Measurements from ENCODE around the gene SMR3A.

Gene SMR3A

GRCh38 chr4:70399319-70399718, 38.8 kb downstream of the SMR3A start (continued):
- TF ChIP-seq PRDM2 (tag by site-specific recombination; IDR thresholded peaks at IDR 0.05; ENCODE audit: borderline replicate concordance): no peak

GRCh38 chr4:70402762-70403161, 42.2 kb downstream of the SMR3A start:
- Histone ChIP-seq H3K4me1 (ENCODE audit: control insufficient read depth, insufficient read depth, low read length) (no peaks in the 10 kb centered on the region), H3K27ac (ENCODE audit: extremely low read depth, low read depth, low read length) (no peak overlapping the region), H3K4me3 (ENCODE audit: low read depth, low read length) (no peak overlapping the region), H3K9me3 (ENCODE audit: control insufficient read depth, insufficient read depth, low read depth, low read length) (no peaks in the 10 kb centered on the region), H3K36me3 (ENCODE audit: control insufficient read depth in 2 of 2, insufficient read depth in 1 of 2, low read length in 2 of 2) (no peaks in the 10 kb centered on the region)
- CTCF ChIA-PET: no interaction called here
- TF ChIP-seq MEIS1 (CRISPR knock-in tag; IDR thresholded peaks at IDR 0.05; ENCODE audit: borderline replicate concordance) (no peak), CTCF (tag by site-specific recombination; IDR thresholded peaks at IDR 0.05) (no peak), ZBTB21 (tag by site-specific recombination; IDR thresholded peaks at IDR 0.05) (no peak), KLF1 (tag by site-specific recombination; IDR thresholded peaks at IDR 0.05) (no peak), ZNF366 (tag by site-specific recombination; conservative IDR thresholded peaks at IDR 0.05) (no peak), ZNF174 (tag by site-specific recombination; IDR thresholded peaks at IDR 0.05) (no peak), BCL11A (tag by site-specific recombination; IDR thresholded peaks at IDR 0.05; ENCODE audit: low read depth) (no peak), PRDM10 (tag by site-specific recombination; IDR thresholded peaks at IDR 0.05) (no peak), MZF1 (tag by site-specific recombination; IDR thresholded peaks at IDR 0.05; ENCODE audit: borderline replicate concordance) (no peak), ZEB2 (tag by site-specific recombination; IDR thresholded peaks at IDR 0.05) (no peak), ZNF324 (tag by site-specific recombination; IDR thresholded peaks at IDR 0.05) (no peak), ZSCAN23 (tag by site-specific recombination; IDR thresholded peaks at IDR 0.05) (no peak), FEZF1 (tag by site-specific recombination; IDR thresholded peaks at IDR 0.05) (no peak), KLF9 (tag by site-specific recombination; IDR thresholded peaks at IDR 0.05; ENCODE audit: low read depth) (no peak)
- TF ChIP-seq, protein P1, sequence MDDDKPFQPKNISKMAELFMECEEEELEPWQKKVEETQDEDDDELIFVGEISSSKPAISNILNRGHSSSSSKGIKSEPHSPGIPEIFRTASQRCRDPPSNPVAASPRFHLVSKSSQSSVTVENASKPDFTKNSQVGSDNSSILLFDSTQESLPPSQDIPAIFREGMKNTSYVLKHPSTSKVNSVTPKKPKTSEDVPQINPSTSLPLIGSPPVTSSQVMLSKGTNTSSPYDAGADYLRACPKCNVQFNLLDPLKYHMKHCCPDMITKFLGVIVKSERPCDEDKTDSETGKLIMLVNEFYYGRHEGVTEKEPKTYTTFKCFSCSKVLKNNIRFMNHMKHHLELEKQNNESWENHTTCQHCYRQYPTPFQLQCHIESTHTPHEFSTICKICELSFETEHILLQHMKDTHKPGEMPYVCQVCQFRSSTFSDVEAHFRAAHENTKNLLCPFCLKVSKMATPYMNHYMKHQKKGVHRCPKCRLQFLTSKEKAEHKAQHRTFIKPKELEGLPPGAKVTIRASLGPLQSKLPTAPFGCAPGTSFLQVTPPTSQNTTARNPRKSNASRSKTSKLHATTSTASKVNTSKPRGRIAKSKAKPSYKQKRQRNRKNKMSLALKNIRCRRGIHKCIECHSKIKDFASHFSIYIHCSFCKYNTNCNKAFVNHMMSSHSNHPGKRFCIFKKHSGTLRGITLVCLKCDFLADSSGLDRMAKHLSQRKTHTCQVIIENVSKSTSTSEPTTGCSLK (tag by site-specific recombination; IDR thresholded peaks at IDR 0.05): no peak
- TF ChIP-seq, protein P2, sequence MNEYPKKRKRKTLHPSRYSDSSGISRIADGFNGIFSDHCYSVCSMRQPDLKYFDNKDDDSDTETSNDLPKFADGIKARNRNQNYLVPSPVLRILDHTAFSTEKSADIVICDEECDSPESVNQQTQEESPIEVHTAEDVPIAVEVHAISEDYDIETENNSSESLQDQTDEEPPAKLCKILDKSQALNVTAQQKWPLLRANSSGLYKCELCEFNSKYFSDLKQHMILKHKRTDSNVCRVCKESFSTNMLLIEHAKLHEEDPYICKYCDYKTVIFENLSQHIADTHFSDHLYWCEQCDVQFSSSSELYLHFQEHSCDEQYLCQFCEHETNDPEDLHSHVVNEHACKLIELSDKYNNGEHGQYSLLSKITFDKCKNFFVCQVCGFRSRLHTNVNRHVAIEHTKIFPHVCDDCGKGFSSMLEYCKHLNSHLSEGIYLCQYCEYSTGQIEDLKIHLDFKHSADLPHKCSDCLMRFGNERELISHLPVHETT (tag by site-specific recombination; IDR thresholded peaks at IDR 0.05): no peak
- POLR2A ChIA-PET: no interaction called here

Data from HEK293 (cell line).